Measurements from ENCODE around the gene NOS1. TPM values are rescaled to one million over a fixed set of nuclear protein-coding genes. Genes with fewer than 3 reads are reported as not detected.

NOS1 gene
- total and polyA plus RNA-seq, 2 donors (not counting 1 experiment from before 2014, with no cell fraction given): under 0.01 TPM; not detected in 1

DNA sequence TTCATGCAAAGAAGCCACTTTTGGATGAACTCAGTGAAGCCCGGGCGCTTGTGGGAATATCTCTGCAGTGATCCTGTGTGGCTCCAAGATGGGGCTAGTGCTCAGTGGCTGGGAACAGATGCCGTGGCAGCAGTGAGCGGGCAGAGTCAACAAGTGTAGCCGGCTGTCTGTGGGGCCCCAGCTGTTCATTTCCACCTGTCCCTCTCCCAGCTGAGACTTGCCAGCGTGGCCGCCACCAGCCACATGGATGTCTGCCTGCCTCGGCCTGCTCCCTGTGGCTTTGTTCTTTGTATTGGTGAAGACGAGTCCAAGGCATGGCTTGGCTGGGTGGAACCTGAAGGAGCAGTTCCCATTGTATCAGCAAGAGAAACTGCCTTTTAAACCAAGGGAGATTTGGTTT, 77.3 kb downstream of the NOS1 start:
- no peak overlapping the region for H3K4me3 ChIP-seq (replicated peaks in 1 of 4; ENCODE audit: control extremely low read depth in 1 of 4, insufficient read depth in 1 of 4, low read depth in 3 of 4, low read length in 4 of 4)
- H3K9me3 ChIP-seq (ENCODE audit: control insufficient read depth, insufficient read depth, low read depth, low read length): no peaks in the 10 kb centered on the region
- no peaks in the 10 kb centered on the region for H3K36me3 ChIP-seq (ENCODE audit: control insufficient read depth, insufficient read depth, low read length)
- no peaks in the 10 kb centered on the region for H3K27me3 ChIP-seq (ENCODE audit: control insufficient read depth, insufficient read depth, low read length)
- no peaks in the 10 kb centered on the region for H3K79me2 ChIP-seq (ENCODE audit: control insufficient read depth, insufficient read depth, low read length)
- no peak overlapping the region for H3K27ac ChIP-seq (ENCODE audit: insufficient read depth, low read length)
- no peaks in the 10 kb centered on the region for H3K4me1 ChIP-seq (ENCODE audit: control insufficient read depth, extremely low read depth, insufficient read depth, low read length)
- H2AFZ ChIP-seq (ENCODE audit: low read length): no peak overlapping the region
- no peak overlapping the region for H3K9ac ChIP-seq (ENCODE audit: insufficient read depth, low read length)
- H4K20me1 ChIP-seq (ENCODE audit: control insufficient read depth, extremely low read depth, insufficient read depth, low read length): no peaks in the 10 kb centered on the region
- H3K4me2 ChIP-seq (ENCODE audit: extremely low read depth, insufficient read depth, low read length): no peak overlapping the region
- DNase-seq (ENCODE audit: low read depth in 2 of 2): no peak
- no peak for TF ChIP-seq EZH2 (IDR thresholded peaks at IDR 0.05; ENCODE audit: low read length, missing control alignments)
- TF ChIP-seq, protein P1, sequence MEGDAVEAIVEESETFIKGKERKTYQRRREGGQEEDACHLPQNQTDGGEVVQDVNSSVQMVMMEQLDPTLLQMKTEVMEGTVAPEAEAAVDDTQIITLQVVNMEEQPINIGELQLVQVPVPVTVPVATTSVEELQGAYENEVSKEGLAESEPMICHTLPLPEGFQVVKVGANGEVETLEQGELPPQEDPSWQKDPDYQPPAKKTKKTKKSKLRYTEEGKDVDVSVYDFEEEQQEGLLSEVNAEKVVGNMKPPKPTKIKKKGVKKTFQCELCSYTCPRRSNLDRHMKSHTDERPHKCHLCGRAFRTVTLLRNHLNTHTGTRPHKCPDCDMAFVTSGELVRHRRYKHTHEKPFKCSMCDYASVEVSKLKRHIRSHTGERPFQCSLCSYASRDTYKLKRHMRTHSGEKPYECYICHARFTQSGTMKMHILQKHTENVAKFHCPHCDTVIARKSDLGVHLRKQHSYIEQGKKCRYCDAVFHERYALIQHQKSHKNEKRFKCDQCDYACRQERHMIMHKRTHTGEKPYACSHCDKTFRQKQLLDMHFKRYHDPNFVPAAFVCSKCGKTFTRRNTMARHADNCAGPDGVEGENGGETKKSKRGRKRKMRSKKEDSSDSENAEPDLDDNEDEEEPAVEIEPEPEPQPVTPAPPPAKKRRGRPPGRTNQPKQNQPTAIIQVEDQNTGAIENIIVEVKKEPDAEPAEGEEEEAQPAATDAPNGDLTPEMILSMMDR (conservative IDR thresholded peaks at IDR 0.05 in 1 of 2, IDR thresholded peaks at IDR 0.05 in 1 of 2; ENCODE audit: low read depth in 1 of 2, low read length in 2 of 2): no peak

DNA sequence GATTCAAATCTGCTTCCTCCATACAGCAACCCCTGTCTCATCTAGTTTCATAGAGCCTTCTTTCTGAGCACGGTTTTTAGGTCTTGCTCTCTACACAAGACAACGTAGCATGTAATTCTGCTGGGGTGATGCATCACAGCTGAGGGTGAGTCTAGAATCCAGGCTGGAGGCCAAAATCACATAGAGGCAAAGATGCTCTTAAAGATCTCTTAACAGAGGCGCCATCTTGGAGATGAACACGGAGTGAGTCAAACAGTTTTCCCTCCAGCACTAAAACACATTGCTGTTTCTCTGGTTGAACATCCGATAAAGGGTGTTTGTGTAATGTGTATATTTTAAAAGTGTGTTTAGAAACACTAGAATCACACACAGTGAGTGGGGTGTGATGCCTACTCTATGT, 78.9 kb downstream of the NOS1 start:
- no peaks in the 10 kb centered on the region for H3K27me3 ChIP-seq (ENCODE audit: control insufficient read depth, insufficient read depth, low read length)
- no peaks in the 10 kb centered on the region for H4K20me1 ChIP-seq (ENCODE audit: control insufficient read depth, extremely low read depth, insufficient read depth, low read length)
- H3K36me3 ChIP-seq (ENCODE audit: control insufficient read depth, insufficient read depth, low read length): no peaks in the 10 kb centered on the region
- H2AFZ ChIP-seq (ENCODE audit: low read length): no peak overlapping the region
- H3K4me3 ChIP-seq (replicated peaks in 1 of 4; ENCODE audit: control extremely low read depth in 1 of 4, insufficient read depth in 1 of 4, low read depth in 3 of 4, low read length in 4 of 4): no peak overlapping the region
- H3K4me1 ChIP-seq (ENCODE audit: control insufficient read depth, extremely low read depth, insufficient read depth, low read length): no peaks in the 10 kb centered on the region
- no peak overlapping the region for H3K9ac ChIP-seq (ENCODE audit: insufficient read depth, low read length)
- H3K27ac ChIP-seq (ENCODE audit: insufficient read depth, low read length): no peak overlapping the region
- no peaks in the 10 kb centered on the region for H3K9me3 ChIP-seq (ENCODE audit: control insufficient read depth, insufficient read depth, low read depth, low read length)
- H3K79me2 ChIP-seq (ENCODE audit: control insufficient read depth, insufficient read depth, low read length): no peaks in the 10 kb centered on the region
- no peak overlapping the region for H3K4me2 ChIP-seq (ENCODE audit: extremely low read depth, insufficient read depth, low read length)
- DNase-seq (ENCODE audit: low read depth in 2 of 2): no peak
- TF ChIP-seq EZH2 (IDR thresholded peaks at IDR 0.05; ENCODE audit: low read length, missing control alignments): no peak
- TF ChIP-seq, protein P1 (conservative IDR thresholded peaks at IDR 0.05 in 1 of 2, IDR thresholded peaks at IDR 0.05 in 1 of 2; ENCODE audit: low read depth in 1 of 2, low read length in 2 of 2): no peak

GRCh38 chr12:117280019-117280680, 81.3 kb downstream of the NOS1 start:
- TF ChIP-seq, protein P1 (conservative IDR thresholded peaks at IDR 0.05 in 1 of 2, IDR thresholded peaks at IDR 0.05 in 1 of 2; ENCODE audit: low read depth in 1 of 2, low read length in 2 of 2): no peak
- TF ChIP-seq EZH2 (IDR thresholded peaks at IDR 0.05; ENCODE audit: low read length, missing control alignments): no peak
- Histone ChIP-seq H3K4me1 (ENCODE audit: control insufficient read depth, extremely low read depth, insufficient read depth, low read length) (no peaks in the 10 kb centered on the region), H3K9ac (ENCODE audit: insufficient read depth, low read length) (no peak overlapping the region), H3K4me2 (ENCODE audit: extremely low read depth, insufficient read depth, low read length) (no peak overlapping the region), H2AFZ (ENCODE audit: low read length) (no peak overlapping the region), H3K27me3 (ENCODE audit: control insufficient read depth, insufficient read depth, low read length) (no peaks in the 10 kb centered on the region), H3K27ac (ENCODE audit: insufficient read depth, low read length) (no peak overlapping the region), H3K4me3 (replicated peaks in 1 of 4; ENCODE audit: control extremely low read depth in 1 of 4, insufficient read depth in 1 of 4, low read depth in 3 of 4, low read length in 4 of 4) (no peak overlapping the region), H3K9me3 (ENCODE audit: control insufficient read depth, insufficient read depth, low read depth, low read length) (no peaks in the 10 kb centered on the region), H3K36me3 (ENCODE audit: control insufficient read depth, insufficient read depth, low read length) (no peaks in the 10 kb centered on the region), H4K20me1 (ENCODE audit: control insufficient read depth, extremely low read depth, insufficient read depth, low read length) (no peaks in the 10 kb centered on the region), H3K79me2 (ENCODE audit: control insufficient read depth, insufficient read depth, low read length) (no peaks in the 10 kb centered on the region)
- DNase-seq (ENCODE audit: low read depth in 2 of 2): no peak

Measured in fibroblast of lung (primary cell).